ENCODE measurements around the gene SPECC1L.

- TF ChIP-seq SRF (IDR thresholded peaks at IDR 0.05; ENCODE audit: low read depth), result no peak
- no peak for TF ChIP-seq CTCF (IDR thresholded peaks at IDR 0.05 in 2 of 3, conservative IDR thresholded peaks at IDR 0.05 in 1 of 3; ENCODE audit: borderline replicate concordance in 1 of 3, insufficient read depth in 1 of 3, low read depth in 2 of 3, low read length in 2 of 3)
- TF ChIP-seq ZNF274 (IDR thresholded peaks at IDR 0.05; ENCODE audit: low read depth, low read length), result no peak
- TF ChIP-seq POLR2AphosphoS5 (IDR thresholded peaks at IDR 0.05; ENCODE audit: low read depth, low read length), result no peak
- no peak for TF ChIP-seq JUND (IDR thresholded peaks at IDR 0.05)
- TF ChIP-seq EZH2phosphoT487 (IDR thresholded peaks at IDR 0.05; ENCODE audit: borderline replicate concordance), result no peak
- no peak for TF ChIP-seq ATF3 (IDR thresholded peaks at IDR 0.05)
- TF ChIP-seq SIN3A (IDR thresholded peaks at IDR 0.05; ENCODE audit: low read depth), result no peak
- no peak for TF ChIP-seq SP1 (IDR thresholded peaks at IDR 0.05; ENCODE audit: low read depth)
- TF ChIP-seq EZH2 (IDR thresholded peaks at IDR 0.05), result no peak
- TF ChIP-seq, protein P1, sequence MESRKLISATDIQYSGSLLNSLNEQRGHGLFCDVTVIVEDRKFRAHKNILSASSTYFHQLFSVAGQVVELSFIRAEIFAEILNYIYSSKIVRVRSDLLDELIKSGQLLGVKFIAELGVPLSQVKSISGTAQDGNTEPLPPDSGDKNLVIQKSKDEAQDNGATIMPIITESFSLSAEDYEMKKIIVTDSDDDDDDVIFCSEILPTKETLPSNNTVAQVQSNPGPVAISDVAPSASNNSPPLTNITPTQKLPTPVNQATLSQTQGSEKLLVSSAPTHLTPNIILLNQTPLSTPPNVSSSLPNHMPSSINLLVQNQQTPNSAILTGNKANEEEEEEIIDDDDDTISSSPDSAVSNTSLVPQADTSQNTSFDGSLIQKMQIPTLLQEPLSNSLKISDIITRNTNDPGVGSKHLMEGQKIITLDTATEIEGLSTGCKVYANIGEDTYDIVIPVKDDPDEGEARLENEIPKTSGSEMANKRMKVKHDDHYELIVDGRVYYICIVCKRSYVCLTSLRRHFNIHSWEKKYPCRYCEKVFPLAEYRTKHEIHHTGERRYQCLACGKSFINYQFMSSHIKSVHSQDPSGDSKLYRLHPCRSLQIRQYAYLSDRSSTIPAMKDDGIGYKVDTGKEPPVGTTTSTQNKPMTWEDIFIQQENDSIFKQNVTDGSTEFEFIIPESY (IDR thresholded peaks at IDR 0.05; ENCODE audit: extremely low read depth, insufficient replicate concordance, low read length), result no peak
- no peak for TF ChIP-seq EGR1 (IDR thresholded peaks at IDR 0.05; ENCODE audit: low read depth)
These were observed 154.5 kb downstream of the SPECC1L start for GRCh38 chr22:24424901-24425775.
